Tibial artery (tissue), 4 donors: Measurements from ENCODE around the gene THRB.

Experiments
- DNase-seq, 2 donors: peaks; one replicate each; pipeline ENCODE4 v3.0.0-alpha.2; 2019
- H3K27ac ChIP-seq, 2 donors: fragments of 200-600 bp; sonication (generic) in 1 of 2; 1 replicate in 1 of 2; 2 replicates in 1 of 2; pipeline ENCODE4 v1.5.1; 2018 to 2019; ENCODE audit warnings: mild to moderate bottlenecking in 1 of 2
- H3K27me3 ChIP-seq, 2 donors: fragments of 200-600 bp; sonication (generic) in 1 of 2; one replicate each; pipeline versions ENCODE4 v1.5.1 to v1.6.0; 2016 to 2019
- H3K36me3 ChIP-seq, 3 donors: fragments of 200-600 bp; sonication (generic) in 2 of 3; one replicate each; pipeline ENCODE4 v1.5.1; 2016 to 2019; ENCODE audit warnings: mild to moderate bottlenecking in 2 of 3
- H3K4me1 ChIP-seq, 4 donors: fragments of 200-600 bp; sonication (generic) in 2 of 4; 1 replicate in 3 of 4; 2 replicates in 1 of 4; pipeline ENCODE4 v1.5.1; 2016 to 2019
- H3K4me3 ChIP-seq, 2 donors: fragments of 200-600 bp; sonication (generic) in 1 of 2; 1 replicate in 1 of 2; 2 replicates in 1 of 2; pipeline ENCODE4 v1.5.1; 2018 to 2019; ENCODE audit warnings: mild to moderate bottlenecking in 2 of 2
- H3K9me3 ChIP-seq, 3 donors: fragments of 200-600 bp; sonication (generic) in 1 of 3; one replicate each; pipeline ENCODE4 v1.5.1; 2016 to 2019
- CTCF ChIP-seq, 2 experiments: fragments of 200-600 bp in 1 of 2; fragments of 450-650 bp in 1 of 2; IDR thresholded peaks; one replicate each; pipeline ENCODE4 v1.5.1; 2017 to 2019; ENCODE audit warnings: antibody characterized with exemption in 2 of 2, mild to moderate bottlenecking in 1 of 2, moderate library complexity in 1 of 2
- intact Hi-C: fragments of 100-400 bp; cut with DNase I; formaldehyde crosslinking; loops from one replicate; pipeline ENCODE4 v1.15.0; 2023; ENCODE audit warnings: low total_unique reads

THRB gene

DNA sequence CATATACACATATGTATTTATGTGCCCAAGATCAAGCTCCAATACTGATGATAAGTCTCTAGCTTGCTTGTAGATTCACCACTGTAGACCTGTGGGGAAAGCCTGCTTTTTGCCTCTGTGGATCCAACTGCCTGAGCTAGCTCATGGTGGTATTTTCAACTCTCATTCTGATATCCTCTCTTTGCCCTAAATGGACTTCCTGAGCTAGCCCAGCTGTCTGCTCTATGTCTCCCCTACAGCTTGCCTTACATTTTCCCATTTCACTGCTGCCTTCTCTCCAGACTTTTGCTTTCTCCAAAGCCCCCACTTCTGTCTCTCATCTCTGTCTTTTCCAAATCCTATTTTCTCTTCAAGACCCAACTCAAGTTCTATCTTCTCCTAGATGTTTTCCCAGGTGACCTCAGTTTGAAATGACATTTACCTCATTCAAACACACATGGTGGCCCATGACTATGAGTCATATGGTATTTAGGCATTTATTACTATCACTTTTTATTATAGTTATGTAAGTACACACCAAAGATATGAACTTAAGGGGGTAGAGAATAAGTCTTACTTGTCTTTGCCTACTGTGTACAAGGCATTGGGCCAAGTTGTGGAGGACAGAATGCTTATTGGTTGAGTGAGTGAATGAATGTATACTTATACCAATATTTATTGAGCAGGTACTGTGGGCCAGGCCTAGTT is 357.9 kb downstream of the THRB start:
- Histone ChIP-seq H3K27ac (peak overlapping the region in 1 of 2 donors; percentile 1), H3K36me3 (peaks cover 13 to 24% (median 23%) of the 10 kb centered on the region in 3 donors), H3K27me3 (no peaks in the 10 kb centered on the region), H3K9me3 (no peaks in the 10 kb centered on the region), H3K4me3 (no peak overlapping the region), H3K4me1 (peaks cover 0 to 46% (median 3%) of the 10 kb centered on the region in 4 donors)
- no peak for TF ChIP-seq CTCF (IDR thresholded peaks at IDR 0.05)
- no peak for DNase-seq
- intact Hi-C loops = no loop called here

- no peak for DNase-seq
- no peaks in the 10 kb centered on the region for H3K9me3 ChIP-seq
- no peaks in the 10 kb centered on the region for H3K27me3 ChIP-seq
- TF ChIP-seq CTCF (IDR thresholded peaks at IDR 0.05) = no peak
- peaks cover 0 to 44% (median 3%) of the 10 kb centered on the region in 4 donors for H3K4me1 ChIP-seq
- peak overlapping the region; percentile 45 to 59 for H3K27ac ChIP-seq
- H3K36me3 ChIP-seq = peaks cover 22 to 34% (median 32%) of the 10 kb centered on the region in 3 donors
- no peak overlapping the region for H3K4me3 ChIP-seq
- intact Hi-C loops = no loop called here
Measured at GRCh38 chr3:24135280-24135679, 359.4 kb downstream of the THRB start.

GRCh38 chr3:24133942-24134341 is 360.7 kb downstream of the THRB start:
- Histone ChIP-seq H3K4me3 (no peak overlapping the region), H3K36me3 (peaks cover 22 to 41% (median 33%) of the 10 kb centered on the region in 3 donors), H3K27me3 (no peaks in the 10 kb centered on the region), H3K4me1 (peaks cover 0 to 39% (median 8%) of the 10 kb centered on the region in 4 donors), H3K9me3 (no peaks in the 10 kb centered on the region), H3K27ac (peak overlapping the region; percentile 40 to 45)
- no peak for DNase-seq
- no peak for TF ChIP-seq CTCF (IDR thresholded peaks at IDR 0.05)
- intact Hi-C loops = no loop called here

GRCh38 chr3:24133436-24133835 is 361.2 kb downstream of the THRB start:
- Histone ChIP-seq H3K36me3 (peaks cover 22 to 41% (median 33%) of the 10 kb centered on the region in 3 donors), H3K4me1 (peaks cover 0 to 39% (median 9%) of the 10 kb centered on the region in 4 donors), H3K27ac (no peak overlapping the region), H3K27me3 (no peaks in the 10 kb centered on the region), H3K9me3 (no peaks in the 10 kb centered on the region), H3K4me3 (no peak overlapping the region)
- DNase-seq = no peak
- no peak for TF ChIP-seq CTCF (IDR thresholded peaks at IDR 0.05)
- intact Hi-C loops = no loop called here

GRCh38 chr3:24129549-24129948 is 365.1 kb downstream of the THRB start:
- Histone ChIP-seq H3K9me3 (no peaks in the 10 kb centered on the region), H3K4me1 (peaks cover 0 to 35% (median 9%) of the 10 kb centered on the region in 4 donors), H3K27me3 (no peaks in the 10 kb centered on the region), H3K4me3 (no peak overlapping the region), H3K36me3 (peaks cover 33 to 54% (median 50%) of the 10 kb centered on the region in 3 donors), H3K27ac (peak overlapping the region in 1 of 2 donors; percentile 46)
- TF ChIP-seq CTCF (IDR thresholded peaks at IDR 0.05) = no peak
- intact Hi-C loops = no loop called here
- no peak for DNase-seq
